Myocyte (in vitro differentiated cells): Measurements from ENCODE around the gene EVX2. TPM values are rescaled to one million over a fixed set of nuclear protein-coding genes. Genes with fewer than 3 reads are reported as not detected.

ENCODE experiments used
- DNase-seq: peaks from one replicate; pipeline ENCODE4 v3.0.0-alpha.2; 2012; ENCODE audit warnings: low read depth
- total RNA-seq: library from RNA; depleted of rRNA; stranded (reverse); fragments of >200 nt; gene quantifications from 2 replicates; pipeline ENCODE4 v1.2.3, GENCODE V29; 2014

Gene EVX2
- total RNA-seq, 1 donor from 2014 or later: not detected

- DNase-seq: no peak
Observed at GRCh38 chr2:176107731-176108181, 24.0 kb upstream of the EVX2 start.

GRCh38 chr2:176106581-176107539 lies 23.1 kb upstream of the EVX2 start, which contains the start of gene HOXD11:
Gene HOXD11, plus strand, starts transcription at chr2:176107280. Its CDS starts 76 bp downstream, at chr2:176107356.
- no peak for DNase-seq

GRCh38 chr2:176105730-176106580 lies 22.2 kb upstream of the EVX2 start:
- DNase-seq: no peak

GRCh38 chr2:176105078-176105729 lies 21.4 kb upstream of the EVX2 start:
- DNase-seq: no peak

GRCh38 chr2:176104316-176105077 lies 20.7 kb upstream of the EVX2 start:
- no peak for DNase-seq

GRCh38 chr2:176103742-176104315 lies 20.1 kb upstream of the EVX2 start:
- no peak for DNase-seq

GRCh38 chr2:176103194-176103593 lies 19.4 kb upstream of the EVX2 start:
- no peak for DNase-seq

GRCh38 chr2:176102309-176102866 lies 18.6 kb upstream of the EVX2 start:
- DNase-seq: no peak

- DNase-seq: no peak
Observed at GRCh38 chr2:176101842-176102241, 18.1 kb upstream of the EVX2 start.

GRCh38 chr2:176101216-176101830 lies 17.6 kb upstream of the EVX2 start:
- no peak for DNase-seq

- no peak for DNase-seq
Observed at GRCh38 chr2:176100547-176101140, 16.9 kb upstream of the EVX2 start.

GRCh38 chr2:176099728-176100546 lies 16.2 kb upstream of the EVX2 start, which contains the start of gene HOXD12:
Gene HOXD12, plus strand, starts transcription at chr2:176099795. Its CDS starts 7 bp downstream, at chr2:176099802.
- DNase-seq: no peak

- DNase-seq: no peak
Observed at GRCh38 chr2:176099159-176099727, 15.5 kb upstream of the EVX2 start.

- no peak for DNase-seq
Observed at GRCh38 chr2:176098366-176099158, 14.8 kb upstream of the EVX2 start.

GRCh38 chr2:176097820-176098365 lies 14.1 kb upstream of the EVX2 start:
- DNase-seq: no peak
